ENCODE results near the gene CCS.
A peak's percentile ranks its signal among the peaks of the same experiment; 100 is the strongest.

Gene CCS

GRCh38 chr11:66593303-66593635, 284 bp downstream of the CCS start:
- no peak for TF ChIP-seq CTCF (IDR thresholded peaks at IDR 0.05; ENCODE audit: low read depth, low read length, missing control alignments)
- no peak for DNase-seq (ENCODE audit: low read depth)
- in situ Hi-C loops (cut with HindIII; ENCODE audit: low sequenced_read_pairs) = no loop called here
- H3K4me3 ChIP-seq (ENCODE audit: low read depth, low read length) = peak overlapping the region; percentile 69

- in situ Hi-C loops (cut with HindIII; ENCODE audit: low sequenced_read_pairs) = no loop called here
- TF ChIP-seq CTCF (IDR thresholded peaks at IDR 0.05; ENCODE audit: low read depth, low read length, missing control alignments) = no peak
- no peak for DNase-seq (ENCODE audit: low read depth)
- H3K4me3 ChIP-seq (ENCODE audit: low read depth, low read length) = peak overlapping the region; percentile 69
Observed at GRCh38 chr11:66593650-66594049, 665 bp downstream of the CCS start.

GRCh38 chr11:66595245-66595904, 2.4 kb downstream of the CCS start:
- H3K4me3 ChIP-seq (ENCODE audit: low read depth, low read length) = no peak overlapping the region
- in situ Hi-C loops (cut with HindIII; ENCODE audit: low sequenced_read_pairs) = no loop called here
- DNase-seq (ENCODE audit: low read depth) = no peak
- TF ChIP-seq CTCF (IDR thresholded peaks at IDR 0.05; ENCODE audit: low read depth, low read length, missing control alignments) = no peak

GRCh38 chr11:66598993-66599392, 6.0 kb downstream of the CCS start:
- H3K4me3 ChIP-seq (ENCODE audit: low read depth, low read length) = no peak overlapping the region
- in situ Hi-C loops (cut with HindIII; ENCODE audit: low sequenced_read_pairs) = no loop called here
- no peak for DNase-seq (ENCODE audit: low read depth)
- no peak for TF ChIP-seq CTCF (IDR thresholded peaks at IDR 0.05; ENCODE audit: low read depth, low read length, missing control alignments)

GRCh38 chr11:66600219-66600618, 7.2 kb downstream of the CCS start:
- H3K4me3 ChIP-seq (ENCODE audit: low read depth, low read length) = no peak overlapping the region
- no peak for DNase-seq (ENCODE audit: low read depth)
- no peak for TF ChIP-seq CTCF (IDR thresholded peaks at IDR 0.05; ENCODE audit: low read depth, low read length, missing control alignments)
- in situ Hi-C loops (cut with HindIII; ENCODE audit: low sequenced_read_pairs) = no loop called here

- in situ Hi-C loops (cut with HindIII; ENCODE audit: low sequenced_read_pairs) = no loop called here
- DNase-seq (ENCODE audit: low read depth) = no peak
- H3K4me3 ChIP-seq (ENCODE audit: low read depth, low read length) = no peak overlapping the region
- TF ChIP-seq CTCF (IDR thresholded peaks at IDR 0.05; ENCODE audit: low read depth, low read length, missing control alignments) = no peak
Observed at GRCh38 chr11:66600631-66601233, 7.7 kb downstream of the CCS start.
